ENCODE results near the gene TAF11L10. TPM values are rescaled to one million over a fixed set of nuclear protein-coding genes. Genes with fewer than 3 reads are reported as not detected.

Gene TAF11L10
- polyA plus RNA-seq, 6 donors from 2014 or later = not detected

Other genes with a start within 250 kb of the TAF11L10 start
- not detected for gene TAF11L2, start 99.6 kb downstream of the TAF11L10 start, polyA plus RNA-seq (ENCODE audit: low read depth in 6 of 6)
- gene TAF11L3, start 79.5 kb downstream of the TAF11L10 start, polyA plus RNA-seq (ENCODE audit: low read depth in 6 of 6) = not detected
- gene TAF11L4, start 76.0 kb downstream of the TAF11L10 start, polyA plus RNA-seq (ENCODE audit: low read depth in 6 of 6) = not detected
- not detected for gene TAF11L5, start 72.6 kb downstream of the TAF11L10 start, polyA plus RNA-seq (ENCODE audit: low read depth in 6 of 6)
- gene TAF11L6, start 69.2 kb downstream of the TAF11L10 start, polyA plus RNA-seq (ENCODE audit: low read depth in 6 of 6) = not detected
- not detected for gene TAF11L7, start 12.1 kb downstream of the TAF11L10 start, polyA plus RNA-seq (ENCODE audit: low read depth in 6 of 6)
- not detected for gene TAF11L8, start 6.9 kb downstream of the TAF11L10 start, polyA plus RNA-seq (ENCODE audit: low read depth in 6 of 6)
- not detected for gene TAF11L9, start 3.4 kb downstream of the TAF11L10 start, polyA plus RNA-seq (ENCODE audit: low read depth in 6 of 6)
- gene TAF11L11, start 6.4 kb upstream of the TAF11L10 start, polyA plus RNA-seq (ENCODE audit: low read depth in 6 of 6) = not detected
- gene TAF11L12, start 12.6 kb upstream of the TAF11L10 start, polyA plus RNA-seq (ENCODE audit: low read depth in 6 of 6) = not detected
- not detected for gene TAF11L13, start 34.3 kb upstream of the TAF11L10 start, polyA plus RNA-seq (ENCODE audit: low read depth in 6 of 6)
- gene TAF11L14, start 36.6 kb upstream of the TAF11L10 start, polyA plus RNA-seq (ENCODE audit: low read depth in 6 of 6) = not detected